Gastroesophageal sphincter (tissue), 4 donors: ENCODE results near the gene IKZF5. TPM values are rescaled to one million over a fixed set of nuclear protein-coding genes. Genes with fewer than 3 reads are reported as not detected.

Source experiments
- ATAC-seq: fragments of 150-250 bp; one replicate; pipeline ENCODE4 v1.9.1; 2016; ENCODE audit warnings: mild to moderate bottlenecking, moderate library complexity
- H3K27ac ChIP-seq, 4 donors: fragments of 200-600 bp; sonication (generic) in 3 of 4; 1 replicate in 3 of 4; 2 replicates in 1 of 4; pipeline ENCODE4 v1.5.1; 2016 to 2019
- H3K27me3 ChIP-seq: fragments of 200-600 bp; sonication (generic); one replicate; pipeline ENCODE4 v1.5.1; 2019
- H3K36me3 ChIP-seq, 2 donors: fragments of 200-600 bp; sonication (generic); one replicate each; pipeline ENCODE4 v1.5.1; 2019; ENCODE audit warnings: control low read depth in 1 of 2
- H3K4me1 ChIP-seq, 3 donors: fragments of 200-600 bp; sonication (generic); 1 replicate in 2 of 3; 2 replicates in 1 of 3; pipeline ENCODE4 v1.5.1; 2016 to 2019; ENCODE audit warnings: control low read depth in 2 of 3
- H3K4me3 ChIP-seq, 2 donors: fragments of 200-600 bp; sonication (generic); one replicate each; pipeline ENCODE4 v1.5.1; 2019; ENCODE audit warnings: mild to moderate bottlenecking in 1 of 2, moderate library complexity in 1 of 2
- H3K9me3 ChIP-seq, 3 donors: fragments of 200-600 bp; sonication (generic); one replicate each; pipeline ENCODE4 v1.5.1; 2017 to 2019; ENCODE audit warnings: control low read depth in 2 of 3
- CTCF ChIP-seq, 4 experiments: fragments of 200-600 bp in 2 of 4; fragments of 450-650 bp in 2 of 4; sonication (generic) in 1 of 4; IDR thresholded peaks; one replicate each; pipeline ENCODE4 v1.5.1; 2017 to 2019; ENCODE audit warnings: antibody characterized with exemption in 4 of 4, mild to moderate bottlenecking in 2 of 4, moderate library complexity in 2 of 4
- EP300 ChIP-seq: sonication (generic); formaldehyde crosslinking; IDR thresholded peaks from one replicate; pipeline ENCODE4 v1.6.1; 2017; ENCODE audit warnings: antibody characterized with exemption, mild to moderate bottlenecking
- POLR2A ChIP-seq, 2 donors: fragments of 450-650 bp; IDR thresholded peaks; one replicate each; pipeline ENCODE4 v1.6.1; 2017; ENCODE audit warnings: antibody characterized with exemption in 2 of 2, mild to moderate bottlenecking in 2 of 2, moderate library complexity in 1 of 2
- POLR2AphosphoS5 ChIP-seq: sonication (generic); formaldehyde crosslinking; IDR thresholded peaks from one replicate; pipeline ENCODE4 v1.6.1; 2017; ENCODE audit warnings: antibody characterized with exemption
- WGBS, 2 donors: methylation state at CpG; one replicate each; pipeline ENCODE4 v1.1.5; 2018; ENCODE audit warnings: low coverage in 1 of 2; 5-methylcytosine and 5-hydroxymethylcytosine counted together
- total RNA-seq, 4 donors: library from RNA; depleted of rRNA; stranded (reverse); fragments of >200 nt; gene quantifications; one replicate each; pipeline ENCODE4 v1.1.0, GENCODE V29; 2016

The IKZF5 gene
- total RNA-seq, 4 donors from 2014 or later: 5.8 to 14.3 (median 9.5) TPM

- H3K4me1 ChIP-seq: no peaks in the 10 kb centered on the region
- H3K36me3 ChIP-seq: no peaks in the 10 kb centered on the region
- no peaks in the 10 kb centered on the region for H3K9me3 ChIP-seq
- no peak overlapping the region for H3K4me3 ChIP-seq
- 83 to 86% methylated on average over 2 of the region's 2 CpGs for WGBS, 2 donors
- ATAC-seq: no peak
- H3K27me3 ChIP-seq: no peaks in the 10 kb centered on the region
- no peak overlapping the region for H3K27ac ChIP-seq
- TF ChIP-seq CTCF (IDR thresholded peaks at IDR 0.05) (no peak), POLR2A (IDR thresholded peaks at IDR 0.05) (no peak), EP300 (no peak), POLR2AphosphoS5 (no peak)
Observed at GRCh38 chr10:123024540-123024939, 15.9 kb upstream of the IKZF5 start.

GRCh38 chr10:123021517-123021916 lies 12.9 kb upstream of the IKZF5 start:
- Histone ChIP-seq H3K4me1 (no peaks in the 10 kb centered on the region), H3K27ac (no peak overlapping the region), H3K36me3 (no peaks in the 10 kb centered on the region), H3K9me3 (no peaks in the 10 kb centered on the region), H3K27me3 (no peaks in the 10 kb centered on the region), H3K4me3 (no peak overlapping the region)
- no peak for ATAC-seq
- WGBS, 2 donors: 69 to 71% methylated on average over 2 to 3 of the region's 3 CpGs
- TF ChIP-seq CTCF (IDR thresholded peaks at IDR 0.05) (no peak), POLR2A (IDR thresholded peaks at IDR 0.05) (no peak), POLR2AphosphoS5 (no peak), EP300 (no peak)

GRCh38 chr10:123019941-123020703 lies 11.5 kb upstream of the IKZF5 start:
- no peak for ATAC-seq
- Histone ChIP-seq H3K4me1 (no peaks in the 10 kb centered on the region), H3K4me3 (no peak overlapping the region), H3K9me3 (no peaks in the 10 kb centered on the region), H3K27me3 (no peaks in the 10 kb centered on the region), H3K27ac (no peak overlapping the region), H3K36me3 (no peaks in the 10 kb centered on the region)
- TF ChIP-seq EP300: no peak
- no peak for TF ChIP-seq POLR2AphosphoS5
- TF ChIP-seq CTCF (IDR thresholded peaks at IDR 0.05): no peak
- TF ChIP-seq POLR2A (IDR thresholded peaks at IDR 0.05): no peak
- 50 to 71% methylated on average over 1 of the region's 1 CpG for WGBS, 2 donors

GRCh38 chr10:123019264-123019663 lies 10.7 kb upstream of the IKZF5 start:
- Histone ChIP-seq H3K4me3 (no peak overlapping the region), H3K27ac (no peak overlapping the region), H3K9me3 (no peaks in the 10 kb centered on the region), H3K36me3 (no peaks in the 10 kb centered on the region), H3K27me3 (no peaks in the 10 kb centered on the region), H3K4me1 (no peaks in the 10 kb centered on the region)
- ATAC-seq: no peak
- TF ChIP-seq CTCF (IDR thresholded peaks at IDR 0.05): no peak
- TF ChIP-seq POLR2A (IDR thresholded peaks at IDR 0.05): no peak
- TF ChIP-seq POLR2AphosphoS5: no peak
- no peak for TF ChIP-seq EP300
- 60 to 63% methylated on average over 3 of the region's 3 CpGs for WGBS, 2 donors

- WGBS, 2 donors: 83 to 97% methylated on average over 6 to 7 of the region's 7 CpGs
- Histone ChIP-seq H3K36me3 (no peaks in the 10 kb centered on the region), H3K27me3 (no peaks in the 10 kb centered on the region), H3K9me3 (no peaks in the 10 kb centered on the region), H3K4me3 (no peak overlapping the region), H3K27ac (no peak overlapping the region), H3K4me1 (no peaks in the 10 kb centered on the region)
- no peak for ATAC-seq
- no peak for TF ChIP-seq POLR2A (IDR thresholded peaks at IDR 0.05)
Observed at GRCh38 chr10:123018531-123018930, 9.9 kb upstream of the IKZF5 start.
